HUDEP-2 (cell line): ENCODE results near the gene CYP20A1.

Experiments
- DNase-seq, 76 experiments: peaks; one replicate each; lab custom pipeline; 2025; ENCODE audit not compliant: unreplicated experiment in 76 of 76; lab: John Stamatoyannopoulos, UW

Gene CYP20A1

DNA sequence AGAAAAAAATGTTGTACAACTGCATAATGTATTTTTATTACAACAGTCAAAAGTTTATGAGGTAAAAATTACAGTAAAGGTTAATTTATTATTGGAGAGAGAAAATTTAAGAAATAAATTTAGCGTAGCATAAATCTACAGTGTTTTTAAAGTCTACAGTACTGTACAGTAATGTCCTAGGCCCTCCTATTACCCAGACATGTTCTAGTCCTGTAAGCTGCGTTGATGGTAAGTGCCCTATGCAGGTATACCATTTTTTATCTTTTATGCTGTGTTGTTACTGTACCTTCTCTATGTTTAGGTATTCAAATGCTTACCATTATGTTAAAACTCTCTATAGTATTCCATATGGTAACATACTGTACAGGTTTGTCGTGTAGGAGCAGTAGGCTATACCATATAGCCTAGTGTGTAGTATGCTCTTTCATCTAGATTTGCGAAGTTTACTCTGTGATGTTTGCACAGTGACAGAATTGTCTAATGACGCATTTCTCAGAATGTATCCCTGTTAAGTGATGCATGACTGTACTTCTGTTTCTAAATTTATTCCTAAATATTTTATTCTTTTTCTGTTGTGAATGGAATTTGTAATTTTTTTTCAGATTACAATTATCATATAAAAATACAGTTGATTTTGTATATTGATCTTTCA lies 113.9 kb downstream of the CYP20A1 start:
- DNase-seq = no peak

DNA sequence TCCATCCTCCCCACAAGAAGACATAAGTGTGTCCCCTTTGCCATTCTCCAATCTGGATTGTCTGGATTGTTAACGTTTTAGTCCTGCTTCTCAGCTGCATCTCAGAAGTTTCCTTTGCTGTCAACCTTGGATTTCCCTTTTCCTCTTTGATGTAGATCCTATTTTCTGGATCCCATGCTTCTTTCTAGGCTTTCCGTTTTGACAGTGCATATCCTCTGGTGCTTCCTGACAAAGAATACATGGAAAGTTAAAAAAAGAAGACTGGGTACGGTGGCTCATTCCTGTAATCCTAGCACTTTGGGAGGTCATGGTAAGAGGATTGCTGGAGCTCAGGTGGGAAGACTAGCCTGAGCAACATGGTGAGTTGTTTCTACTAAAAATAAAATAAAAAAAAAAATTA lies 116.1 kb downstream of the CYP20A1 start:
- no peak for DNase-seq
